ENCODE data around the gene SERGEF. TPM values are rescaled to one million over a fixed set of nuclear protein-coding genes. Genes with fewer than 3 reads are reported as not detected.

SERGEF gene
- polyA plus RNA-seq, 2 of the 4 experiments (the other 2 are of a cell fraction): 20.7 to 24.1 TPM

- TF ChIP-seq CHD2 (IDR thresholded peaks at IDR 0.05; ENCODE audit: low read length, partially characterized antibody) (no peak), SMC3 (IDR thresholded peaks at IDR 0.05) (no peak), JUN (IDR thresholded peaks at IDR 0.05) (no peak)
Observed at GRCh38 chr11:17838102-17838501, 174.7 kb downstream of the SERGEF start (continued).

- Histone ChIP-seq H3K4me2 (no peak overlapping the region), H3K4me1 (no peaks in the 10 kb centered on the region), H3K4me3 (no peak overlapping the region), H3K27ac (no peak overlapping the region), H3K9me3 (no peaks in the 10 kb centered on the region)
- WGBS (ENCODE audit: missing lambda C conversion rate): 82% methylated on average over 3 of the region's 3 CpGs
- FAIRE-seq (no peak), DNase-seq (ENCODE audit: low read depth in 1 of 2, low spot score in 1 of 2) (no peak), ATAC-seq (no peak)
- no peak for TF ChIP-seq HDAC2 (IDR thresholded peaks at IDR 0.05)
- TF ChIP-seq CEBPB (IDR thresholded peaks at IDR 0.05): no peak
- no peak for TF ChIP-seq REST (IDR thresholded peaks at IDR 0.05)
- CTCF ChIA-PET: no interaction called here
- POLR2A ChIA-PET: no interaction called here
Observed at GRCh38 chr11:17831883-17832282, 181.0 kb downstream of the SERGEF start.

DNA sequence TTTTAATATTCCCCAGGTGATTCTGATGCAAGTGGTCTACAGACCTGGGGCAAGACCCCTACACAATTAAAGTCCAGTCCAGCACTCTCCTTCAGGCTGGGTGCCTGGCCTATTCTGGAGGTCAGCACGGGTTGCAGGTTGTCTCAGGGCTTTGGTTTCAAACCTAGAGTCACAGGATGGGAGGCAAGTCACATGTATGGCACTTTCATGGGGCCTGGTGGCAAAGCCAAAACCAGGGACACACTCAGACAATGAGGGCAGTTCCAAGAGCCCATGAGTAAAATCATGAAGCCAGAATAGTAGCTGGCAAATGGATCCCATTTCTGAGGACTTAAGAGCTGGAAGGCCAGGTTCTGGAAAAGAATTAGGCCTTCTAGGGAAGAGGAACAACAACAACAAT is 181.6 kb downstream of the SERGEF start:
- ChIA-PET POLR2A (no interaction called here), CTCF (no interaction called here)
- no peak overlapping the region for H3K4me2 ChIP-seq
- TF ChIP-seq, protein P1, sequence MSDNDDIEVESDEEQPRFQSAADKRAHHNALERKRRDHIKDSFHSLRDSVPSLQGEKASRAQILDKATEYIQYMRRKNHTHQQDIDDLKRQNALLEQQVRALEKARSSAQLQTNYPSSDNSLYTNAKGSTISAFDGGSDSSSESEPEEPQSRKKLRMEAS (IDR thresholded peaks at IDR 0.05): no peak
- TF ChIP-seq RNF2 (IDR thresholded peaks at IDR 0.05; ENCODE audit: borderline replicate concordance, low read depth) (no peak), ZC3H11A (IDR thresholded peaks at IDR 0.05) (no peak), CHD2 (IDR thresholded peaks at IDR 0.05; ENCODE audit: low read length, partially characterized antibody) (no peak), MAZ (IDR thresholded peaks at IDR 0.05; ENCODE audit: borderline replicate concordance, low read depth, low read length) (no peak), HOXA7 (CRISPR knock-in tag; IDR thresholded peaks at IDR 0.05) (no peak), GATA3 (IDR thresholded peaks at IDR 0.05; ENCODE audit: borderline replicate concordance) (no peak), HEYL (CRISPR knock-in tag; IDR thresholded peaks at IDR 0.05) (no peak), FOSB (CRISPR knock-in tag; IDR thresholded peaks at IDR 0.05) (no peak), ZSCAN20 (CRISPR knock-in tag; IDR thresholded peaks at IDR 0.05) (no peak), BHLHE40 (IDR thresholded peaks at IDR 0.05; ENCODE audit: low read depth, low read length) (no peak), SMC3 (IDR thresholded peaks at IDR 0.05) (no peak), CHD4 (IDR thresholded peaks at IDR 0.05; ENCODE audit: borderline replicate concordance) (no peak), RARB (CRISPR knock-in tag; IDR thresholded peaks at IDR 0.05) (no peak)
- TF ChIP-seq, protein P2, sequence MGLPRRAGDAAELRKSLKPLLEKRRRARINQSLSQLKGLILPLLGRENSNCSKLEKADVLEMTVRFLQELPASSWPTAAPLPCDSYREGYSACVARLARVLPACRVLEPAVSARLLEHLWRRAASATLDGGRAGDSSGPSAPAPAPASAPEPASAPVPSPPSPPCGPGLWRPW (IDR thresholded peaks at IDR 0.05): no peak
- ATAC-seq (no peak), FAIRE-seq (no peak), DNase-seq (ENCODE audit: low read depth in 1 of 2, low spot score in 1 of 2) (no peak)
- no peak overlapping the region for H3K27ac ChIP-seq
- H3K4me3 ChIP-seq: no peak overlapping the region
- no peaks in the 10 kb centered on the region for H3K4me1 ChIP-seq
- no peaks in the 10 kb centered on the region for H3K9me3 ChIP-seq
- 20% methylated on average over 1 of the region's 1 CpG for WGBS (ENCODE audit: missing lambda C conversion rate)

DNA sequence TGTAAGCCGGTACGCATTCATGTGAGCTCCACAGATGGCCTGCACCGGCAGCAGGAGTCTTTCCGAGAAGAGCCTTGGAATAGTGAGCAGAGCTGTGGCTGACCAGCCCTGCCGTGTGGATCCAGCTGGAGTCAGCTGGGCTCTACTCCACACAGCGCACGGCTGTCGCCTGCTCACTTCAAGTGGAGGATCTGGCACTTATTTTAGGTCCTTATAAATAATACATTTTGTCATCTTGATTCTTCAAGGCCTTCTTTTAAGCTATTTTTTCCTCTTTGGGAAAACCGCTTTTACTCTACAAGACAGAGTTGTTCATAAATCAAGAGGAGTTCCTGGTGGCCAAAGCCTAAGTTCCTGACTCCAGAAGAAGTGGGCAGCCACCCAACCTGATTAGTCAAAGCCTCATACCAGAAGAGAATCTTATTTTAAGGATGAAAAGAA is 184.5 kb downstream of the SERGEF start:
- no peak for FAIRE-seq
- 88% methylated on average over 9 of the region's 9 CpGs for WGBS (ENCODE audit: missing lambda C conversion rate)
- Histone ChIP-seq H3K4me3 (no peak overlapping the region), H3K27ac (no peak overlapping the region), H3K9me3 (no peaks in the 10 kb centered on the region), H3K4me2 (no peak overlapping the region), H3K4me1 (no peaks in the 10 kb centered on the region)
- no peak for DNase-seq (ENCODE audit: low read depth in 1 of 2, low spot score in 1 of 2)
- no peak for ATAC-seq
- no peak for TF ChIP-seq SREBF2 (IDR thresholded peaks at IDR 0.05)
- TF ChIP-seq RAD21 (conservative IDR thresholded peaks at IDR 0.05 in 1 of 2, IDR thresholded peaks at IDR 0.05 in 1 of 2): no peak
- TF ChIP-seq ATOH8 (CRISPR knock-in tag; IDR thresholded peaks at IDR 0.05; ENCODE audit: low read depth): no peak
- TF ChIP-seq SMC3 (IDR thresholded peaks at IDR 0.05): no peak
- TF ChIP-seq, protein P3, sequence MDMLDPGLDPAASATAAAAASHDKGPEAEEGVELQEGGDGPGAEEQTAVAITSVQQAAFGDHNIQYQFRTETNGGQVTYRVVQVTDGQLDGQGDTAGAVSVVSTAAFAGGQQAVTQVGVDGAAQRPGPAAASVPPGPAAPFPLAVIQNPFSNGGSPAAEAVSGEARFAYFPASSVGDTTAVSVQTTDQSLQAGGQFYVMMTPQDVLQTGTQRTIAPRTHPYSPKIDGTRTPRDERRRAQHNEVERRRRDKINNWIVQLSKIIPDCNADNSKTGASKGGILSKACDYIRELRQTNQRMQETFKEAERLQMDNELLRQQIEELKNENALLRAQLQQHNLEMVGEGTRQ (IDR thresholded peaks at IDR 0.05): no peak
- TF ChIP-seq FOXS1 (CRISPR knock-in tag; IDR thresholded peaks at IDR 0.05): no peak
- no peak for TF ChIP-seq EP300 (IDR thresholded peaks at IDR 0.05)
- TF ChIP-seq EHF (CRISPR knock-in tag; IDR thresholded peaks at IDR 0.05): no peak
- ChIA-PET POLR2A (no interaction called here), CTCF (interaction anchor here (1.0 to 4.6 kb wide), 5 partner anchors 11 to 97 kb away, joined by 3 to 26 read pairs (median 4); no protein-coding TSS in a partner anchor)

All from A549 (cell line).